PC-9 (cell line): ENCODE data around the gene KRTAP4-4. TPM values are rescaled to one million over a fixed set of nuclear protein-coding genes. Genes with fewer than 3 reads are reported as not detected.
"Not testable (repeated sequence)": the region's sequence is repeated elsewhere in the genome, so short reads cannot be mapped to it uniquely, and the experiment has no call there.

Experiments used
- BruUV-seq: library from RNA; stranded (reverse); fragments of 400-500 nt; replicated peaks from 2 replicates; lab custom pipeline; 2021; lab: Mats Ljungman, UMichigan
- CTCF ChIA-PET: fragments of 300-600 bp; sonication (Branson Sonifier 250); formaldehyde crosslinking; loops from one replicate; lab custom pipeline; 2022; ENCODE audit warnings: antibody characterized with exemption; lab: Charles Lee
- POLR2A ChIA-PET: fragments of 300-600 bp; sonication (Branson Sonifier 250); formaldehyde crosslinking; loops from one replicate; lab custom pipeline; 2022; ENCODE audit warnings: antibody characterized with exemption; ENCODE audit not compliant: unreplicated experiment; lab: Charles Lee
- DNase-seq, 2 experiments: peaks; one replicate each; pipeline versions ENCODE4 v3.0.0 to v3.0.0-alpha.2; 2015 to 2022; ENCODE audit warnings: mixed read lengths in 1 of 2
- H2AFZ ChIP-seq: fragments of 200-600 bp; sonication (generic); 2 replicates; pipeline ENCODE4 v1.8.1; 2017; ENCODE audit warnings: antibody characterized with exemption
- H3F3A ChIP-seq: fragments of 200-600 bp; sonication (generic); 2 replicates; pipeline ENCODE4 v1.8.1; 2017; ENCODE audit warnings: antibody characterized with exemption, mild to moderate bottlenecking, low read depth; ENCODE audit not compliant: insufficient read depth
- H3K27ac ChIP-seq: fragments of 200-600 bp; sonication (generic); 2 replicates; pipeline ENCODE4 v1.6.1; 2016; ENCODE audit warnings: mixed run types
- H3K27me3 ChIP-seq: fragments of 200-600 bp; sonication (generic); 2 replicates; pipeline ENCODE4 v1.6.1; 2016; ENCODE audit warnings: low read depth, mixed run types; ENCODE audit not compliant: insufficient read depth
- H3K36me3 ChIP-seq: fragments of 200-600 bp; sonication (generic); 2 replicates; pipeline ENCODE4 v1.6.1; 2016; ENCODE audit warnings: low read depth, mixed run types
- H3K4me1 ChIP-seq: fragments of 200-600 bp; sonication (generic); replicated peaks from 2 replicates; pipeline ENCODE4 v1.6.1; 2016; ENCODE audit warnings: mixed run types; ENCODE audit not compliant: insufficient read depth
- H3K4me2 ChIP-seq: fragments of 200-600 bp; sonication (generic); 2 replicates; pipeline ENCODE4 v1.6.1; 2017; ENCODE audit warnings: mixed run types
- H3K4me3 ChIP-seq: fragments of 200-600 bp; sonication (generic); 2 replicates; pipeline ENCODE4 v1.6.1; 2016; ENCODE audit warnings: mixed run types
- H3K79me2 ChIP-seq: fragments of 200-600 bp; sonication (generic); 2 replicates; pipeline ENCODE4 v1.6.1; 2017; ENCODE audit warnings: low read depth, mixed run types
- H3K9me2 ChIP-seq: fragments of 200-600 bp; sonication (generic); 2 replicates; pipeline ENCODE4 v1.8.1; 2017; ENCODE audit warnings: mild to moderate bottlenecking; ENCODE audit not compliant: insufficient read depth
- H3K9me3 ChIP-seq: fragments of 200-600 bp; sonication (generic); 2 replicates; pipeline ENCODE4 v1.8.1; 2016; ENCODE audit warnings: low read depth; ENCODE audit not compliant: insufficient read depth
- H4K20me1 ChIP-seq: fragments of 200-600 bp; sonication (generic); 2 replicates; pipeline ENCODE4 v1.8.1; 2017; ENCODE audit not compliant: insufficient read depth
- EZH2 ChIP-seq: fragments of 200-600 bp; sonication (generic); IDR thresholded peaks from 2 replicates; pipeline ENCODE4 v1.8.0; 2017; ENCODE audit warnings: antibody characterized with exemption, low read depth
- intact Hi-C: fragments of 100-400 bp; cut with micrococcal nuclease; formaldehyde crosslinking; loops from one replicate; pipeline ENCODE4 v1.10.0; 2022; ENCODE audit not compliant: unreplicated experiment
- total RNA-seq: library from RNA; stranded (reverse); gene quantifications from 2 replicates; pipeline ENCODE4 v1.2.3, GENCODE V29; 2021
- TF ChIP-seq, protein P1 (sequence below): fragments of 200-600 bp; sonication (generic); conservative IDR thresholded peaks from 2 replicates; pipeline ENCODE4 v1.6.1; 2017; ENCODE audit warnings: mixed run types, antibody characterized with exemption, mild to moderate bottlenecking, moderate library complexity

KRTAP4-4 gene
- total RNA-seq, 1 experiment from 2014 or later: not detected

DNA sequence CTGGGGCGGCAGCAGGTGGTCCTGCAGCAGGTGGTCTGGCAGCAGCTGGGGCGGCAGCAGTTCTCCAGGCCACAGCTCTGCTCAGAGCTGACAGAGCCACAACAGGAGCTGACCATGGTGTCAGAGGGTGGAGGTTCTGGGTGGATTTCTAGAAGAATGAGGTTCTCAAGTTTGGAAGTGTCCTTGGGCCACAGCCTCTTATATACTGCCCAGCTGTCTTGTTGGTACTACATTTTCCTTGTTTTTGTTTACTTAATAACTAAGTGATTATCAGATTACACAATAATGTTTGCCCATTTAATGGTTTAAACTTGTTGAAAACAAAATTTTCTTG is 10.9 kb downstream of the KRTAP4-4 start, which contains the start of gene KRTAP4-5:
TSS of gene KRTAP4-5 (minus strand) at position 174 of the 334 bp plus-strand sequence. CDS start at position 116, 58 bp downstream.
- H3K4me2 ChIP-seq: no peak within 1 kb of the TSS
- CTCF ChIA-PET: no interaction called here
- intact Hi-C loops: no loop called here

DNA sequence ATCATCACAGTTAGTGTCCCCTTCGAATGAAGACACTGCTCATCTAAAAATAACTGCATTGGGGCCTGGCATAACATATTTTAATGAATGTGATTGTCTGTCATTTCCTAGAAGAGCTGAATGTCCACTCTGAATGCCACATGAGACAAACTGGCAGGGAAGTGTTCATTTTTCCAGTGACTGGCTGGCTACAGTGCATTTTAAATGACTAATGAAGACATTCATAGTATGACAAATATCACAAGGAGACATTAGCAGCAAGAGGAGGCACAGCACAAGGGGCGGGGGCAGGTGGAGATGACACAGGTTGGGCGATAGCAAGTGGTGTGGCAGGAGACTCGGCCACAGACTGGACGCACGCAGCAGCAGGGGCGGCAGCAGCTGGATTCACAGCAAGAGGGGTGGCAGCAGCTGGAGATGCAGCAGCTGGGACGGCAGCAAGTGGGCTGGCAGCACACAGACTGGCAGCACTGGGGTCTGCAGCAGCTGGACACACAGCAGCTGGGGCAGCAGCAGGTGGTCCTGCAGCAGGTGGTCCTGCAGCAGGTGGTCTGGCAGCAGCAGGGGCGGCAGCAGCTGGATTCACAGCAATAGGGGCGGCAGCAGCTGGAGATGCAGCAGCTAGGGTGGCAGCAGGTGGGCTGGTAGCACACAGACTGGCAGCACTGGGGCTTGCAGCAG is 11.4 kb downstream of the KRTAP4-4 start:
- intact Hi-C loops, H3K9me3 ChIP-seq, H3K79me2 ChIP-seq, BruUV-seq, POLR2A ChIA-PET, H3K36me3 ChIP-seq, H3F3A ChIP-seq, H2AFZ ChIP-seq, H4K20me1 ChIP-seq, H3K9me2 ChIP-seq, H3K4me2 ChIP-seq, H3K4me3 ChIP-seq, DNase-seq, H3K27me3 ChIP-seq, CTCF ChIA-PET, H3K27ac ChIP-seq, H3K4me1 ChIP-seq: not testable (repeated sequence)

More for the DNA sequence above, 10.9 kb downstream of the KRTAP4-4 start, which contains the start of gene KRTAP4-5:
- Histone ChIP-seq H3K27ac (no peak within 1 kb of the TSS), H3F3A (no peaks in the 10 kb centered on the region), H3K79me2 (no peaks in the 10 kb centered on the region), H2AFZ (no peak within 1 kb of the TSS), H3K4me1 (no peaks in the 10 kb centered on the region), H4K20me1 (no peaks in the 10 kb centered on the region), H3K4me3 (no peak within 1 kb of the TSS), H3K9me2 (no peaks in the 10 kb centered on the region), H3K9me3 (peaks cover 3% of the 10 kb centered on the region; the same call in 1 of the 2 replicates), H3K27me3 (no peaks in the 10 kb centered on the region), H3K36me3 (no peaks in the 10 kb centered on the region)
- no TSS peak for BruUV-seq
- TF ChIP-seq, protein P1, sequence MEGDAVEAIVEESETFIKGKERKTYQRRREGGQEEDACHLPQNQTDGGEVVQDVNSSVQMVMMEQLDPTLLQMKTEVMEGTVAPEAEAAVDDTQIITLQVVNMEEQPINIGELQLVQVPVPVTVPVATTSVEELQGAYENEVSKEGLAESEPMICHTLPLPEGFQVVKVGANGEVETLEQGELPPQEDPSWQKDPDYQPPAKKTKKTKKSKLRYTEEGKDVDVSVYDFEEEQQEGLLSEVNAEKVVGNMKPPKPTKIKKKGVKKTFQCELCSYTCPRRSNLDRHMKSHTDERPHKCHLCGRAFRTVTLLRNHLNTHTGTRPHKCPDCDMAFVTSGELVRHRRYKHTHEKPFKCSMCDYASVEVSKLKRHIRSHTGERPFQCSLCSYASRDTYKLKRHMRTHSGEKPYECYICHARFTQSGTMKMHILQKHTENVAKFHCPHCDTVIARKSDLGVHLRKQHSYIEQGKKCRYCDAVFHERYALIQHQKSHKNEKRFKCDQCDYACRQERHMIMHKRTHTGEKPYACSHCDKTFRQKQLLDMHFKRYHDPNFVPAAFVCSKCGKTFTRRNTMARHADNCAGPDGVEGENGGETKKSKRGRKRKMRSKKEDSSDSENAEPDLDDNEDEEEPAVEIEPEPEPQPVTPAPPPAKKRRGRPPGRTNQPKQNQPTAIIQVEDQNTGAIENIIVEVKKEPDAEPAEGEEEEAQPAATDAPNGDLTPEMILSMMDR: no peak
- no peak for TF ChIP-seq EZH2
- no peak for DNase-seq
- POLR2A ChIA-PET: no interaction called here

DNA sequence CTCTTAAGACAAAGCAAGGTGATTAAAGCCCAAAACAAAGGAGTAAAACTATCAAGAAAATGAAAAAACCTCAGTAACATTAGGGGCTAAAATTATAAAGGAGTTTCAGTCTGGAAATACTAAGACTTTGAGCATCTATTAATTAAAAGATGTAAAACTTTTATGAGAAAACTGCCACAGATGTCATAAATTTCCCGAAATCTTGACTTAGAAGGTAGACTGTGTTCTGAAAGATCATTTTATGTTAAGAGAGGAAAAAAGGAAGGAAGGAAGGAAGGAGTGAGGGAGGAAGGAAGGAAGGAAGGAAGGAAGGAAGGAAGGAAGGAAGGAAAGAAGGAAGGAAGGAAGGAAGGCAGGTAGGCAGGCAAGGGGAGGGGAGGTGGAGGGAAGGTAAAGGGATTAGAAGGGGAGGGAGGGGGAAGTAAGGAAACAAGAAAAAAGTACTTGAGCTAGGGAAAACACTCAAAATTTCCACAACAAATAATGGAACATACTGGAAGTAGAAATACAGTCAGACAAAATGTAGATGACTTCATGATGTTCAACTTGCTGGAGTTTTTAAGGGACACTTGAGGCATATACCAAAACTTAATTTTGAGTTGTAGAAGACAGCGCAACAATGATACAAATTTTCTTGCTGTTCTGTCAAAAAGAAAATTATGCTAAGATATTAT is 12.9 kb downstream of the KRTAP4-4 start:
- Histone ChIP-seq H2AFZ (no peak overlapping the region), H3K36me3 (no peaks in the 10 kb centered on the region), H3K9me2 (no peaks in the 10 kb centered on the region), H3K27me3 (no peaks in the 10 kb centered on the region), H3K79me2 (no peaks in the 10 kb centered on the region), H3K9me3 (peaks cover 11% of the 10 kb centered on the region), H3F3A (no peaks in the 10 kb centered on the region), H3K4me2 (no peak overlapping the region), H3K4me1 (no peaks in the 10 kb centered on the region), H3K27ac (no peak overlapping the region), H4K20me1 (no peaks in the 10 kb centered on the region), H3K4me3 (no peak overlapping the region)
- POLR2A ChIA-PET: no interaction called here
- CTCF ChIA-PET: no interaction called here
- no TSS peak for BruUV-seq
- intact Hi-C loops: no loop called here
- TF ChIP-seq EZH2: no peak
- TF ChIP-seq, protein P1: no peak
- DNase-seq: no peak
